Renal cortex interstitium (tissue), 11 donors: ENCODE measurements around the gene COL4A1. TPM values are rescaled to one million over a fixed set of nuclear protein-coding genes. Genes with fewer than 3 reads are reported as not detected.

Experiments
- DNase-seq, 11 donors: peaks; one replicate each; pipeline ENCODE4 v3.0.0-alpha.2; 2013; ENCODE audit warnings: low read depth in 9 of 11, low spot score in 4 of 11; ENCODE audit errors: extremely low read depth in 1 of 11
- polyA plus RNA-seq, 3 donors: library from polyadenylated mRNA; unstranded; fragments of 120-200 nt; gene quantifications; one replicate each; pipeline ENCODE4 v1.2.1, GENCODE V29; 2013; ENCODE audit not compliant: insufficient read length in 3 of 3

The COL4A1 gene
- polyA plus RNA-seq, 3 donors = 537 to 578 (median 563) TPM

DNA sequence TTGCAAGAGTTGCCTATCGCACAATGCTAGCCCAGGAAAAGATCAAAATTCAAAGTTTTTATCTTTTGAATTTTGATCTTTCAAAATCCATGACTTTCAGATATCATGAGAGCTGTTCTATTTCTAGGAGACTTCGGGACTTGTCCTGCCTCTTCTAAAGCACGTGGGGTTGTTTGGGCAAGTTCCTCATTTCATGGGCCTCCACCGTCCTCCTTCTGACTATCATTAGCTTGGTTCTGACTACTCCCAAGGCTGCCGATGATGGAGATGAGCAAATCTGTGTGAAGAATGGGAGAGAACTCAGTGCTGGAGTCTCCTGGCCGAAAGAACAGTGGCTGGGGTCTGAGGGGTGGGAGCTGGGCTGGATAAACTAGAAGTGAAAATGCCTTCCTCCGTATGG, 86.5 kb downstream of the COL4A1 start:
- DNase-seq = no peak

GRCh38 chr13:110218581-110219201, 88.3 kb downstream of the COL4A1 start:
- DNase-seq = no peak

- no peak for DNase-seq
Observed at GRCh38 chr13:110217811-110218210, 89.1 kb downstream of the COL4A1 start.

DNA sequence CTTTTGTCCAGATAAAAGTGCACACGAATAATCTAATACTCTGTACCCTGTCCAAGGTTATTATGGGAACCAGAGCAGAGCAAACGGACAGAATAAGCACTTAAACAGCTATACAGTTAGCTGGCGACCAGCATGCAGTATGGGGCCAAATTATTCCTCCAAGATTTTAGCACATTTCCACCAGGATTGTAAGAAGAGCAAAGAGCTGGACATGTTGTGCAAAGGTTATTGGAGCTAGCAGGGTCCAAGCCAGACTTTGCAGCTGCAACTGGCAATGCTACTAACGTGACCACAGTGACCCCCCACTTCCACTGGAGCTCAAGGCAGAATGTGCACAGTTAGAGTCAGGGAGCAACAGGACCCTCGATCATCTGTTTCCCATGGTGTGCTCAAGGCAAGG, 89.9 kb downstream of the COL4A1 start:
- DNase-seq = no peak

DNA sequence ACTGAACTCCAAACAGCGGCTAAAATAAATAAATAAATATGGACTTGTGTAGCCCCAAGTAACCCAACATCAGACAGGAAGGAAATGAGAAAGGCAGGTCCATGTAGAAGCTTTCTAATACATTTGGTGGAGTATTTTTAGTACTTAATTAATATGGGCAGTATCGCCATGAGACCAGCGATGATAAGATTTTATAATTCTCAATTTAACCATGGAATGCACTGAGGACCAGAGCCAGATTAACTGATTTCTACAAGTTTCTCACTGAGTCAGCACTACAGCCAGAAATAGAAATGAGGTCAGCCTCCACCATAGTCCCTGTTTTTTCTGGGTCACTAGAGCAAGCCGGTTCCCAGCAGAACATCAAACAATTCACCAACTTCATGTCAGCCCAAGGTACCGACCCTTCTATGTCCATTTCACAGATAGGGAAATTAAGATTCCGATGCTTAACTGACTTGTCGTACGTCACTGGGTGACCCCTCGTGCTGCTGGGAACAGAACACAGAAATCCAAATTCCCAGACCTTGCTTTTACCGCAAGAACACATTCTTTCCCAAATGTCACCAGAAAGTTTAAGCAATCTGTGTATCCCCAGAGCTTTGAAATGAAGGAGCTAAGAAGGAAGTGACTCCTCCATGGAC, 90.4 kb downstream of the COL4A1 start:
- DNase-seq = no peak

- no peak for DNase-seq
Observed at GRCh38 chr13:110216006-110216397, 91.0 kb downstream of the COL4A1 start.

GRCh38 chr13:110215606-110216005, 91.4 kb downstream of the COL4A1 start:
- no peak for DNase-seq

DNA sequence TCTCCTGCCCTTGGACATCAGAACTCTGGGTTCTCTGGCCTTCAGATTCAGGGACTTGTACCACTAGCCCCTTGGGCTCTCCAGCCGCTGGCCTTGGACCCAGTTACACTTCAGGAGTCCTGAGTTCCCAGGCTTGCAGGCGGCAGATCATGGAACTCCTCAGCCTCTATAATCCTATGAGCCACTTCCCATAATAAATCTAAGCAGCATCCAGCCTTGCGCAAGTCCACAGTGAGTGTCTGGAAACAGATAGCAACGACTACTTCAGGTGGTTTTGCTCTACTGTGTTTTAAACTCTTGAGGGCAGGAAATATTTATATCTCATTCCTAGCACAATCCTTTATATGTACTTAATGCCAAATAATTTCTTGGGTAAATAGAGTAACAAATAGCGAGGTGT, 92.3 kb downstream of the COL4A1 start:
- no peak for DNase-seq

DNA sequence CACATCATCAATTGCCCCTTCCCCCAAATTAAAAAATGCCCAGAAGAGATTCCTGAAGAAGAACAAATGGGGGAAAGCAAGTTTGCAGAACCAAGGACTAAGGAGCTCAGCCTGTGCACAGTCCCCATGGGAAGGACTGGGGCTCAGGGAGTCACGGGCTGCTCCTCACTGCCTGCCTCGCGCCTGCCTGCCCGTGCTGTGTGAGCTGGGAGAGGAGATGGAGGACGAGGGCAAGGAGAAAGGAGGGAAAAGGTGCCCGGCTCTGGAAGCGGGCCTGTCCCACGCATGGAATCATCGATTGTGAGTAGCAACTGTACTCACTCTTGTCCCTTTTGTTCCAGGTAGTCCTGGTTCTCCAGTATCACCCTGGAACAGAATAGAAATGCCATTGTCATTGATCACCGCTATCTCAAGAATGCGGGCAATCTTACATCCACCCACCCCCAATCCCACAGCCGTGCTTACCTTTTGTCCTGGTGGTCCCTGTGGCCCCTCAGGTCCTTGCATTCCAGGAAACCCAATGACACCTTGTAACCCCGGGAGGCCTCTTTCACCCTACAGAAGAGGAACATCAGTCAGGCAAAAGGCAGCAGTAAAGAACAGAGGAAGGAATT, 93.4 kb downstream of the COL4A1 start:
- no peak for DNase-seq

DNA sequence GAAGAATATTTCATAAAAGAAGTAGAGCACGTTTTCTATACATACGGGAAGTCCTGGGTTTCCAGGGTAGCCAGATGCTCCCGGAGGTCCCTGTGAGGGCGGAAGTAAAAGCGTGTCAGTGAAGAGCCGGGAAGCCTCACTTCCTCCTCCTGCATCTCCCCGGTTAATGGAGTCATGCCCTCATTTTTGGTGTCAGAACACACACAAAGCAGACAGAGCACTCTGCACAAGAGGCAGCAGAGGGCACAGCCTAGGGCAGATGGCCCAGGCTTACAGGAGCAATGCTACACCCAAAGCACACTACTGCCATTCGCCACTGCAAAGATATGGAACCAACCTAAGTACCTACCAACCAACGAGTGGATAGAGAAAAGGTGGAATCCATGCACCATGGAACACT, 94.4 kb downstream of the COL4A1 start:
- DNase-seq = no peak

- DNase-seq = no peak
Observed at GRCh38 chr13:110211735-110212134, 95.2 kb downstream of the COL4A1 start.

- DNase-seq = no peak
Observed at GRCh38 chr13:110211046-110211445, 95.9 kb downstream of the COL4A1 start.

- DNase-seq = no peak
Observed at GRCh38 chr13:110210604-110210985, 96.4 kb downstream of the COL4A1 start.

DNA sequence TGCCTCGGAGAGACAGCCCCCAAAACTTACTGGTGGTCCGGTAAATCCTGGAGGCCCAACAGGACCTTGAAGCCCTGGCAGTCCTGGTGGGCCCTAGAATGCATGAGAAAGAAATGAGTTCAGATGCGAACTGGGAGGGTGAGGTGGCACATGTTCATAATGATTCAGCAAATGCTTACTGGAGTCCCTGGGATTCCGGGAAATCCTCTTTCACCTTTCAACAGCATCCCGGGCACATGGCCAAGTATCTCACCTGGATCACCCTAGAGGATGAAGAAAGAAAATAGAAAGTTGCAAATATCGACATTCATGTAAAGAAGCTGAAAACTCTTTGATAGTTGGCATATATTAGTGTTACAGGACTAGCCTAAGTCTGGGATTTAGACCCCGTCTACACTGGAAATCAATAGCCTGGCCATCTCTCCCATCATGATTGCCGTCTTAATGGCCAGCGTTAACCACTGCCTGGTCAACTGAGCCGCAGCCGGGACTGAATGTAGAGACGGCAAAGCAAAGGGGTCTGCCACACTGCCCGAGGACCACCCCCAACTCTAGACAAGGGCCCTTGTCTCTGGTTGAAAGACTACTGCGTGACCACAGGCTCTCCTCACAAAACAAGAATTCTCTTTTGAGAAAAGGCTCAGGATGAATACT, 96.9 kb downstream of the COL4A1 start:
- no peak for DNase-seq

GRCh38 chr13:110208116-110208515, 98.8 kb downstream of the COL4A1 start:
- DNase-seq = no peak

DNA sequence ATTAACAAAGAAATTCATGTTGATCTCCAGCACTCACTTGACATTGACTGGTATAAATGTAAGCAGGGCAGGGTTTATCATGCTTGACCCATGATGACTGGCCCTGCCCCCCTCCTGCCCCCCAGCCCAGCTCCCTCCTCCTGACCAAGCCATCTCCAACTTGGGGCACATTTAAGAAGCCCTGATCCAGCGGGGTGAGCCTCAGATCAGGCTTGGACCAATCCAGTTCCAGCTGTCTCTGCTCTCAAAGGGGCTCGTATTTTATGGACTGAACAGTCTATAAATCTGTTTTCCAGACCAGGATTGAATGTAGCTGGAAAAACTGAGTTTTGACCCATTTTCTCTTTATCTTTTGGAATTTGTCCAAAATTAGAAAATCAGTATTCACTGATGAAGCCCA, 100.0 kb downstream of the COL4A1 start:
- no peak for DNase-seq

DNA sequence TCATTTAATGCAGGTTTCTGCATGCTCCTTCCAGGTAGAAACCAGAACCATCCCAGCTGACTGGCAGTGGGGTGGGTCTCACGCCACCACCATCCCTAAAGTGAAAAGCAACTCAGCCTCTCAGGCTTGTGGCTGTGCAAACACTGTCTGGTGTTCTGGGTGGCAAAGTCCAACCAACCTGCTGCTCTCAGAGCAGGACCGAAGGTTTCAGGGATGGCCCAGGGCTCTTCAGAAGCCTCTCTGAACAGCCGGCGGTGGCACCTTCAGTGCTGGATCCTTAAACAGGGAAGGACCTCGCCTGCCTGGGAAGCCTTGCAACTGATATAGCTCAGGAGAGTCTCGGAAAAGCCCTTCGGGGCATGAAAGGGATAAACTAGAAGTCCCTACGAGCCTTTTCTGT, 100.8 kb downstream of the COL4A1 start:
- no peak for DNase-seq

DNA sequence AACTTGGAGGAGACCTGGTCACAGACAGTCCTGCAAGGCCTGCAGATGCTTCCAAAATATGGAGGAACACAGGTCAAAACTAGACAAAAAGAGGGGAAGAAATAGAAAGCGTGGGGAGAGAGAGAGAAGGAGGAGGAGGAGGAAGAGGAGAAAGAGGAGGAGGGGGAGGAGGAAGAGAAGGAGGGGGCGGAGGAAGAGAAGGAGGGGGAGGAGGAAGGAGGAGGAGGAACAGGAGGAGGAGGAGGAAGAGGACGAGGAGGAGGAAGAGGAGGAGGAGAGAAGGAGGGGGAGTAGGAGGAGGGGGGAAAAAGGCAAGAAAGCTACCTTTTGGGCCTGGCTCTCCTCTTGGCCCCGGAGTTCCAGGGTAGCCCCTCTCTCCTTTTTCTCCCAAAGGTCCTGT, 105.8 kb downstream of the COL4A1 start:
- no peak for DNase-seq

GRCh38 chr13:110200276-110200870, 106.6 kb downstream of the COL4A1 start:
- DNase-seq = no peak
